Neural progenitor cell (in vitro differentiated cells): ENCODE data around the gene TBC1D19. TPM values are rescaled to one million over a fixed set of nuclear protein-coding genes. Genes with fewer than 3 reads are reported as not detected.

ENCODE experiments used
- DNase-seq: peaks from one replicate; pipeline ENCODE4 v3.0.0-alpha.2; 2016; ENCODE audit warnings: low spot score
- H2AFZ ChIP-seq: fragments of 200-600 bp; sonication (generic); replicated peaks from 2 replicates; pipeline ENCODE4 v1.6.1; 2016; ENCODE audit warnings: antibody characterized with exemption
- H3F3A ChIP-seq: fragments of 200-600 bp; sonication (generic); 2 replicates; pipeline ENCODE4 v1.6.1; 2016; ENCODE audit warnings: antibody characterized with exemption, low read depth
- H3K27ac ChIP-seq: fragments of 200-600 bp; sonication (generic); 2 replicates; pipeline ENCODE4 v1.5.1; 2016; ENCODE audit warnings: mild to moderate bottlenecking
- H3K27me3 ChIP-seq: fragments of 200-600 bp; sonication (generic); 2 replicates; pipeline ENCODE4 v1.6.1; 2016; ENCODE audit warnings: mild to moderate bottlenecking, moderate library complexity
- H3K36me3 ChIP-seq: fragments of 200-600 bp; sonication (generic); 2 replicates; pipeline ENCODE4 v1.5.1; 2016
- H3K4me1 ChIP-seq: fragments of 200-600 bp; sonication (generic); 2 replicates; pipeline ENCODE4 v1.6.1; 2016; ENCODE audit warnings: mixed run types
- H3K4me2 ChIP-seq: fragments of 200-600 bp; sonication (generic); 2 replicates; pipeline ENCODE4 v1.6.1; 2016
- H3K4me3 ChIP-seq: fragments of 200-600 bp; sonication (generic); 2 replicates; pipeline ENCODE4 v1.5.1; 2016
- H3K79me2 ChIP-seq: fragments of 200-600 bp; sonication (generic); 2 replicates; pipeline ENCODE4 v1.6.1; 2016; ENCODE audit warnings: low read depth
- H3K9ac ChIP-seq: fragments of 200-600 bp; sonication (generic); 2 replicates; pipeline ENCODE4 v1.6.1; 2016
- H3K9me3 ChIP-seq: fragments of 200-600 bp; sonication (generic); 2 replicates; pipeline ENCODE4 v1.5.1; 2016; ENCODE audit warnings: low read depth
- H4K20me1 ChIP-seq: fragments of 200-600 bp; sonication (generic); 2 replicates; pipeline ENCODE4 v1.6.1; 2016; ENCODE audit warnings: low read depth
- H3K27ac Mint-ChIP-seq: 3 replicates; pipeline ENCODE4 v1.8.0; 2021; ENCODE audit warnings: mixed read lengths
- H3K27me3 Mint-ChIP-seq: 2 replicates; pipeline ENCODE4 v1.8.0; 2022; ENCODE audit warnings: low read depth, mild to moderate bottlenecking, inconsistent platforms, moderate library complexity, mixed read lengths; ENCODE audit not compliant: insufficient read depth
- H3K36me3 Mint-ChIP-seq: 3 replicates; pipeline ENCODE4 v1.8.0; 2021; ENCODE audit warnings: mixed read lengths
- H3K4me1 Mint-ChIP-seq: 3 replicates; pipeline ENCODE4 v1.8.0; 2021; ENCODE audit warnings: mixed read lengths
- H3K4me3 Mint-ChIP-seq: 3 replicates; pipeline ENCODE4 v1.8.0; 2021; ENCODE audit warnings: mild to moderate bottlenecking, moderate library complexity, mixed read lengths
- H3K9me3 Mint-ChIP-seq: 3 replicates; pipeline ENCODE4 v1.8.0; 2020; ENCODE audit warnings: mixed read lengths
- CTCF ChIP-seq: fragments of 200-600 bp; sonication (generic); IDR thresholded peaks from 2 replicates; pipeline ENCODE4 v1.5.1; 2017; ENCODE audit warnings: antibody characterized with exemption, mild to moderate bottlenecking
- EZH2 ChIP-seq: fragments of 200-600 bp; sonication (generic); IDR thresholded peaks from 2 replicates; pipeline ENCODE4 v1.6.1; 2017; ENCODE audit warnings: antibody characterized with exemption, mild to moderate bottlenecking, moderate library complexity
- EZH2phosphoT487 ChIP-seq: fragments of 200-600 bp; sonication (generic); IDR thresholded peaks from 2 replicates; pipeline ENCODE4 v1.6.1; 2017; ENCODE audit warnings: antibody characterized with exemption
- total RNA-seq: library from RNA; depleted of rRNA; stranded (reverse); fragments of >200 nt; gene quantifications from 2 replicates; pipeline ENCODE4 v1.2.3, GENCODE V29; 2015; ENCODE audit warnings: low replicate concordance

The TBC1D19 gene
- total RNA-seq, 1 donor from 2014 or later: 30.7 TPM

- H3K36me3 ChIP-seq: no peaks in the 10 kb centered on the region
- peaks cover 2% of the 10 kb centered on the region for H3K4me1 Mint-ChIP-seq
- H3K27ac ChIP-seq: no peak overlapping the region
- no peak for TF ChIP-seq EZH2
- no peak for TF ChIP-seq EZH2phosphoT487
- TF ChIP-seq CTCF: no peak
- H3K79me2 ChIP-seq: no peaks in the 10 kb centered on the region
- H3K4me3 Mint-ChIP-seq: no peak overlapping the region
- H3K4me3 ChIP-seq: no peak overlapping the region
- H3K4me2 ChIP-seq: no peak overlapping the region
- no peaks in the 10 kb centered on the region for H3K27me3 Mint-ChIP-seq
- H3K4me1 ChIP-seq: no peaks in the 10 kb centered on the region
- no peak overlapping the region for H2AFZ ChIP-seq
- no peaks in the 10 kb centered on the region for H3K9me3 Mint-ChIP-seq
- H3K27me3 ChIP-seq: no peaks in the 10 kb centered on the region
- no peak overlapping the region for H3K27ac Mint-ChIP-seq
- H3K36me3 Mint-ChIP-seq: peaks cover 7% of the 10 kb centered on the region
- no peaks in the 10 kb centered on the region for H4K20me1 ChIP-seq
- no peak for DNase-seq
- H3K9me3 ChIP-seq: no peaks in the 10 kb centered on the region
- no peaks in the 10 kb centered on the region for H3F3A ChIP-seq
- no peak overlapping the region for H3K9ac ChIP-seq
These were observed 169.3 kb downstream of the TBC1D19 start for GRCh38 chr4:26753187-26753586.

DNA sequence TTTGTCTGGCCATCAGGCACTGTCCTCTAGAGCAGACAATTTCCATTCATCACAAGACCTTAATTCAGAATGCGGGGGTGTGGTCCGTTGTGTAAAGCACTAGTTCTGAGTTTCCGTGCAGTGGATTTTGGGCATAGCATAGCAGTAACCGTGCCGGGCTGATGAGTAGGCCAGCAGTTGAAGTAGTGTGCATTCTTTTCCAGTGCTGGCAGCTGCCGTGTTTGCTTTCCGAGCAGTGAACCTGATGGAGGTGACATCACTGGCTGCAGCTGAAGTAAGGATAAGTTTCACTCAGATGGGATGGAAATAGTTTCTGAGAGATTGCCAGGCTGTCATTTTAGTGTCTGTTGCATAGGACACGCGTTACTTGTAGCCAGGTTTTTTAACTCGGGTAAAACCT lies 169.7 kb downstream of the TBC1D19 start:
- H3K4me1 Mint-ChIP-seq: peaks cover 2% of the 10 kb centered on the region
- Histone ChIP-seq H3K9ac (no peak overlapping the region), H2AFZ (no peak overlapping the region), H4K20me1 (no peaks in the 10 kb centered on the region), H3K4me2 (no peak overlapping the region), H3K79me2 (no peaks in the 10 kb centered on the region), H3K27me3 (no peaks in the 10 kb centered on the region), H3K4me3 (no peak overlapping the region), H3K27ac (no peak overlapping the region), H3K36me3 (no peaks in the 10 kb centered on the region), H3K4me1 (no peaks in the 10 kb centered on the region), H3K9me3 (no peaks in the 10 kb centered on the region), H3F3A (no peaks in the 10 kb centered on the region)
- H3K36me3 Mint-ChIP-seq: peaks cover 7% of the 10 kb centered on the region
- DNase-seq: no peak
- no peak for TF ChIP-seq CTCF
- TF ChIP-seq EZH2phosphoT487: no peak
- TF ChIP-seq EZH2: no peak
- no peak overlapping the region for H3K27ac Mint-ChIP-seq
- H3K27me3 Mint-ChIP-seq: no peaks in the 10 kb centered on the region
- H3K4me3 Mint-ChIP-seq: no peak overlapping the region
- no peaks in the 10 kb centered on the region for H3K9me3 Mint-ChIP-seq

- TF ChIP-seq EZH2phosphoT487 (no peak), EZH2 (no peak), CTCF (no peak)
- Histone ChIP-seq H3K27me3 (no peaks in the 10 kb centered on the region), H4K20me1 (no peaks in the 10 kb centered on the region), H2AFZ (no peak overlapping the region), H3K4me2 (no peak overlapping the region), H3K27ac (no peak overlapping the region), H3K36me3 (no peaks in the 10 kb centered on the region), H3K4me3 (no peak overlapping the region), H3K4me1 (no peaks in the 10 kb centered on the region), H3F3A (no peaks in the 10 kb centered on the region), H3K9ac (no peak overlapping the region), H3K79me2 (no peaks in the 10 kb centered on the region), H3K9me3 (no peaks in the 10 kb centered on the region)
- no peak for DNase-seq
- Mint-ChIP-seq H3K36me3 (peaks cover 2% of the 10 kb centered on the region), H3K4me3 (no peak overlapping the region), H3K27me3 (no peaks in the 10 kb centered on the region), H3K27ac (no peak overlapping the region), H3K9me3 (no peaks in the 10 kb centered on the region), H3K4me1 (no peaks in the 10 kb centered on the region)
These were observed 173.9 kb downstream of the TBC1D19 start for GRCh38 chr4:26757751-26758150.
